ENCODE measurements around the gene LAIR2.
"Not testable (repeated sequence)": the region's sequence is repeated elsewhere in the genome, so short reads cannot be mapped to it uniquely, and the experiment has no call there.

GRCh38 chr19:54495284-54495683 lies 7.3 kb upstream of the LAIR2 start:
- TF ChIP-seq POLR2A (IDR thresholded peaks at IDR 0.05; ENCODE audit: low read depth, low read length); RFX5 (IDR thresholded peaks at IDR 0.05; ENCODE audit: low read depth, low read length); EZH2 (IDR thresholded peaks at IDR 0.05; ENCODE audit: borderline replicate concordance, control insufficient read depth, low read depth, low read length): not testable (repeated sequence)
- TF ChIP-seq, protein P1, sequence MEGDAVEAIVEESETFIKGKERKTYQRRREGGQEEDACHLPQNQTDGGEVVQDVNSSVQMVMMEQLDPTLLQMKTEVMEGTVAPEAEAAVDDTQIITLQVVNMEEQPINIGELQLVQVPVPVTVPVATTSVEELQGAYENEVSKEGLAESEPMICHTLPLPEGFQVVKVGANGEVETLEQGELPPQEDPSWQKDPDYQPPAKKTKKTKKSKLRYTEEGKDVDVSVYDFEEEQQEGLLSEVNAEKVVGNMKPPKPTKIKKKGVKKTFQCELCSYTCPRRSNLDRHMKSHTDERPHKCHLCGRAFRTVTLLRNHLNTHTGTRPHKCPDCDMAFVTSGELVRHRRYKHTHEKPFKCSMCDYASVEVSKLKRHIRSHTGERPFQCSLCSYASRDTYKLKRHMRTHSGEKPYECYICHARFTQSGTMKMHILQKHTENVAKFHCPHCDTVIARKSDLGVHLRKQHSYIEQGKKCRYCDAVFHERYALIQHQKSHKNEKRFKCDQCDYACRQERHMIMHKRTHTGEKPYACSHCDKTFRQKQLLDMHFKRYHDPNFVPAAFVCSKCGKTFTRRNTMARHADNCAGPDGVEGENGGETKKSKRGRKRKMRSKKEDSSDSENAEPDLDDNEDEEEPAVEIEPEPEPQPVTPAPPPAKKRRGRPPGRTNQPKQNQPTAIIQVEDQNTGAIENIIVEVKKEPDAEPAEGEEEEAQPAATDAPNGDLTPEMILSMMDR (IDR thresholded peaks at IDR 0.05 in 2 of 3, conservative IDR thresholded peaks at IDR 0.05 in 1 of 3; ENCODE audit: control insufficient read depth in 2 of 3, extremely low read depth in 1 of 3, insufficient read depth in 1 of 3, low read depth in 3 of 3, low read length in 3 of 3) = not testable (repeated sequence)
